ENCODE data around the gene ZRANB3. TPM values are rescaled to one million over a fixed set of nuclear protein-coding genes. Genes with fewer than 3 reads are reported as not detected.

Gene ZRANB3
- total and polyA plus RNA-seq, 8 donors, result 0.87 to 16.3 (median 2.6) TPM

GRCh38 chr2:135265960-135266490, 265.0 kb downstream of the ZRANB3 start:
- 91 to 95% (median 94%) methylated on average over 6 of the region's 6 CpGs for WGBS, 5 donors
- no peaks in the 10 kb centered on the region for H3K27me3 ChIP-seq
- no peaks in the 10 kb centered on the region for H3K36me3 ChIP-seq
- peaks cover 0 to 4% (median 0%) of the 10 kb centered on the region in 4 donors for H3K4me1 ChIP-seq
- TF ChIP-seq CTCF (IDR thresholded peaks at IDR 0.05), result no peak
- TF ChIP-seq POLR2A (IDR thresholded peaks at IDR 0.05), result no peak
- no peak for TF ChIP-seq POLR2AphosphoS5 (IDR thresholded peaks at IDR 0.05)
- no peak for TF ChIP-seq EP300 (IDR thresholded peaks at IDR 0.05)
- H3K9me3 ChIP-seq, result no peaks in the 10 kb centered on the region
- no peak for DNase-seq
- intact Hi-C loops (cut with DNase I; ENCODE audit: low total_unique reads), result no loop called here
- H3K4me3 ChIP-seq, result no peak overlapping the region
- H3K27ac ChIP-seq, result no peak overlapping the region

- no peaks in the 10 kb centered on the region for H3K4me1 ChIP-seq
- H3K27me3 ChIP-seq, result no peaks in the 10 kb centered on the region
- DNase-seq, result no peak
- no peaks in the 10 kb centered on the region for H3K9me3 ChIP-seq
- no peaks in the 10 kb centered on the region for H3K36me3 ChIP-seq
- TF ChIP-seq CTCF (IDR thresholded peaks at IDR 0.05) (no peak), POLR2A (IDR thresholded peaks at IDR 0.05) (no peak), EP300 (IDR thresholded peaks at IDR 0.05) (no peak), POLR2AphosphoS5 (IDR thresholded peaks at IDR 0.05) (no peak)
- H3K4me3 ChIP-seq, result no peak overlapping the region
- 90 to 98% (median 98%) methylated on average over 6 of the region's 6 CpGs for WGBS, 5 donors
- H3K27ac ChIP-seq, result no peak overlapping the region
- intact Hi-C loops (cut with DNase I; ENCODE audit: low total_unique reads), result no loop called here
Measured at GRCh38 chr2:135259123-135259522, 271.9 kb downstream of the ZRANB3 start.

GRCh38 chr2:135258193-135258592, 272.8 kb downstream of the ZRANB3 start:
- intact Hi-C loops (cut with DNase I; ENCODE audit: low total_unique reads), result no loop called here
- 92 to 95% (median 93%) methylated on average over 4 of the region's 4 CpGs for WGBS, 5 donors

GRCh38 chr2:135257383-135258090, 273.5 kb downstream of the ZRANB3 start:
- DNase-seq, result no peak
- no peak overlapping the region for H3K27ac ChIP-seq
- no peaks in the 10 kb centered on the region for H3K27me3 ChIP-seq
- H3K4me1 ChIP-seq, result no peaks in the 10 kb centered on the region
- no peak for TF ChIP-seq CTCF (IDR thresholded peaks at IDR 0.05)
- TF ChIP-seq POLR2AphosphoS5 (IDR thresholded peaks at IDR 0.05), result no peak
- TF ChIP-seq EP300 (IDR thresholded peaks at IDR 0.05), result no peak
- no peak for TF ChIP-seq POLR2A (IDR thresholded peaks at IDR 0.05)
- WGBS, 5 donors, result 86 to 97% (median 92%) methylated on average over 2 of the region's 2 CpGs
- no peaks in the 10 kb centered on the region for H3K36me3 ChIP-seq
- intact Hi-C loops (cut with DNase I; ENCODE audit: low total_unique reads), result no loop called here
- H3K4me3 ChIP-seq, result no peak overlapping the region
- H3K9me3 ChIP-seq, result no peaks in the 10 kb centered on the region

More at GRCh38 chr2:135258193-135258592, 272.8 kb downstream of the ZRANB3 start:
- DNase-seq, result no peak
- Histone ChIP-seq H3K27ac (no peak overlapping the region), H3K36me3 (no peaks in the 10 kb centered on the region), H3K27me3 (no peaks in the 10 kb centered on the region), H3K9me3 (no peaks in the 10 kb centered on the region), H3K4me3 (no peak overlapping the region), H3K4me1 (no peaks in the 10 kb centered on the region)
- TF ChIP-seq CTCF (IDR thresholded peaks at IDR 0.05), result no peak
- TF ChIP-seq POLR2A (IDR thresholded peaks at IDR 0.05), result no peak
- no peak for TF ChIP-seq POLR2AphosphoS5 (IDR thresholded peaks at IDR 0.05)
- TF ChIP-seq EP300 (IDR thresholded peaks at IDR 0.05), result no peak
